GM06990 (cell line): ENCODE data around the gene STRN3.
A peak's percentile ranks its signal among the peaks of the same experiment; 100 is the strongest.

Experiments
- DNase-seq: peaks from one replicate; pipeline ENCODE4 v3.0.0-alpha.2; 2011; ENCODE audit not compliant: insufficient read length; ENCODE audit errors: extremely low read depth
- H3K27me3 ChIP-seq: replicated peaks from 2 replicates; pipeline ENCODE4 v1.6.0; 2011; ENCODE audit warnings: low read length; ENCODE audit not compliant: control insufficient read depth, insufficient read depth
- H3K36me3 ChIP-seq: 2 replicates; pipeline ENCODE4 v1.5.1; 2011; ENCODE audit warnings: low read length; ENCODE audit not compliant: control insufficient read depth, insufficient read depth
- H3K4me3 ChIP-seq: replicated peaks from 2 replicates; pipeline ENCODE4 v1.5.1; 2011; ENCODE audit warnings: low read depth, mild to moderate bottlenecking, control low read depth, low read length
- CTCF ChIP-seq: IDR thresholded peaks from 2 replicates; pipeline ENCODE4 v1.5.1; 2011; ENCODE audit warnings: low read length, control low read depth, mild to moderate bottlenecking, inconsistent platforms; ENCODE audit not compliant: insufficient read depth, poor library complexity, severe bottlenecking

Gene STRN3

GRCh38 chr14:30849983-30850382, 176.2 kb downstream of the STRN3 start:
- TF ChIP-seq CTCF: no peak
- DNase-seq: no peak
- H3K36me3 ChIP-seq: no peaks in the 10 kb centered on the region
- no peak overlapping the region for H3K4me3 ChIP-seq
- H3K27me3 ChIP-seq: no peaks in the 10 kb centered on the region

- TF ChIP-seq CTCF: no peak
- peak; percentile 73 for DNase-seq
- Histone ChIP-seq H3K36me3 (no peaks in the 10 kb centered on the region), H3K27me3 (no peaks in the 10 kb centered on the region), H3K4me3 (no peak overlapping the region)
Observed at GRCh38 chr14:30849354-30849753, 176.8 kb downstream of the STRN3 start.

- H3K4me3 ChIP-seq: no peak overlapping the region
- no peaks in the 10 kb centered on the region for H3K27me3 ChIP-seq
- H3K36me3 ChIP-seq: no peaks in the 10 kb centered on the region
- no peak for DNase-seq
- no peak for TF ChIP-seq CTCF
Observed at GRCh38 chr14:30848449-30849240, 177.5 kb downstream of the STRN3 start.
